SKM-1 (cell line): Measurements from ENCODE around the gene CMIP.

Experiments
- DNase-seq: peaks from one replicate; lab custom pipeline; 2025; ENCODE audit not compliant: unreplicated experiment; lab: John Stamatoyannopoulos, UW

CMIP gene

GRCh38 chr16:81578636-81579413 lies 134.2 kb downstream of the CMIP start:
- no peak for DNase-seq

DNA sequence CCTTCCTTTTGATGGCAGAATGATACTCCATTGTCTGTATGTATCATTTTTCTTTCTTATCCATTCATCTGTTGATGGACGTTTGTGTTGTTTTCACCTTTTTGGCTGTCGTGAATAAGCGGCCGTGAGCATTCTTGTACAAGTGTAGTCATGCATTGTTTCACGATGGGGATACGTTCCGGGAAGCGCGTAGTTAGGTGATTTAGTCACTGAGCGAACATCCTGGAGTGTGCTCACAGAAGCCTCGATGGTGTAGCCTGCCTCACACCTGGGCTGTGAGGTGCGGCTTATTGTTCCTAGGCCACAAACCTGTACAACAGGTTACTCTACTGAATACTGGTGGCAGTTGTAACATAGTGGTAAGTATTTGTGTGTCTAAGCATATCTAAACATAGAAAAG lies 136.5 kb downstream of the CMIP start:
- DNase-seq: no peak

DNA sequence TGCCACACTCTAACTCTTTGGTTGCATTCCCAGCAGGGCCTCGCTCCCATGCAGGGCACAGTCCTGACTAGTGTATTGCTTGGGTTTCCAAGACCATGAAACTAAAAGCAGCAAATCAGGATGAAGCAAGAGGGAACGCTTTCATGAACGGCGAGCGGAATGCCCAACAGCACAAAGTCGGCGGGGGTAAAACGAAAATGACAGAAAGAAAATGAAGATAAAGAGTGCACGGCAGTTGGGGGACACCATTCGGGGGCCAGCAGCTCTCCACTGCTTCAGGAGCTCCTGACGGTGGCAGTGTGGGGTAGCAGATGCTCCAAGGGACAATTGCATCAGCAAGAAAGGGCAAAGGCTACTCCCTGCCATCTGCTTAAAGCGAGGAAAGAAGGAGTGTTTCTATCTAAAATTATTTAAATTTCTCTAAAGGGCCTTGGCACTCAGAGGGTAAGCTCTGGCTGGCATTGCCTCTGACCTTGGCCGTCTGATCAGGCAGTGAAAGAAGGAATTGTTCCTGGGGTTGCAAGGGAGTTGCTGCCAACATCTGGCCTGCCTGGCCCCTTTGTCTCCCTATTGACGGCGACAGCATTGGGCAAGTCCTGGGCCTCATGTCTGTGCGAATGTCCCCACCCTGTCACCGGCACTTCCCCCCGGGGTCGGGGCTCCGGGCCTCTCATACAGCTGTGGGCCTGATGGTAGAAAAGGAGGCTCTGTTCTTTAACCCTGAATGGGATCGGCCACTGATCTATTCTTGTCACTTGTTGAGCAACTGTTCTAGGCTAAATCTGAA lies 138.2 kb downstream of the CMIP start:
- no peak for DNase-seq

- no peak for DNase-seq
These were observed 139.5 kb downstream of the CMIP start for GRCh38 chr16:81583893-81584631.

GRCh38 chr16:81585785-81586184 lies 141.2 kb downstream of the CMIP start:
- no peak for DNase-seq

- DNase-seq: no peak
These were observed 141.8 kb downstream of the CMIP start for GRCh38 chr16:81586417-81586816.

GRCh38 chr16:81586977-81587625 lies 142.5 kb downstream of the CMIP start:
- no peak for DNase-seq

DNA sequence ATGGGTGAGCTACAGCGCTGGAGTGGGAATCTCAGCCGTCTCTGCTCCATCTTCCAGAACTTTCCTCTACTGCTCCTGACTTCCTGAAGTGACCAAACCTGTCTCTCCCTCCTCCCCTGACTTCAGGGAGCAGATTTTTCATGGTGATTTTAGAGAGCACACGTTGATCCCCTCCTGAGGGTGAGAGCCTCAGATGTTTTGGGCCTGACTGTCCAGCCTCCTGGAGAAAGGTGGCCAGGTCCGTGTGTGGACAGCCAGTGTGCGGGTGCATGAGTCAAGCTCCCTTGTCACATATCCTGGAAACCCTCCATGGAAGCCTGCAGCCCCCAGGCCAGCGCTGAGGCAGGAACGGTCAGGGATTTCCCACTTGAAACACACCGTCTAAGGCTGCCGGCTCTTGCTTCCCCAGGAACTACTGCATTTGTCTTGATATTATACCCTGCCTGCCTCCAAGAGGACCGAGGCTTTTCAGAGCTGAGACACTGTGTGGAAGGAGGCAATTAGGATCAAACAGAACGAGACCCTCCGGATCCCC lies 143.1 kb downstream of the CMIP start:
- DNase-seq: no peak

DNA sequence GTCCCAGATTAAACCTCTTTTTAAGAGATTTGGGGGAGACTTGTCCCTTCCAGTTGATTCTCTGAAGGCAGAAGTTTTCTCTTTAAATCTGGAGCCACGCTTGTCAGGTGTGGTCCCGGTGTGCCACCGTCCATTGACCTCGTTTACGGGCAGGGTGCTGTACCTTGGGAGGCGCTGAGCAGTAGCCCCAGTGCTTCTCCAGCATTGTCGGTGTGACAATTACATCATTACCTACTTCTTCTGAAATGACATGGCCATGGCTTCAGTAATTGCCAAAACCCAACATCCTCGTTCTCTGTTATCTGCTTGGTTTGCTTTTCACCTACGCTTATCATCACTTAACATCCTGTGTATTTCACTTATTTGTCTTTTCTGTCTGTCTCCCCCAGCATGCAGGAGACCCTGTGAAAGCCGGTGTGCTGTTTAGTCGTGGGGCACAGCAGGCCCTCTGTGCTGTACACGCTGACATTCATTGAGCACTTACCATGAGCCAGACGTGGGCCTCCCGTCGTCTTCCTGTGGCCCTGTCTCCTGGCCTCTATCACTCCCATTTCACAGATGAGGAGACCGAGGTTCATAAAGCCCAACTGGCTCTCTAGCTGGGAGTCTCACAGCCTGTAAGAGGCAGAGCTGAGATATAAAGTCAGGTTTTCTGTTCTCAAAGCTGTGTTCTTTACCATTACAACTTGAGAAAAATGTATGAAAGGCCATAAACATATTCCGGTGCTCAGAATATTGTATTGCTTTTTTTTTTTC lies 143.9 kb downstream of the CMIP start:
- DNase-seq: no peak

DNA sequence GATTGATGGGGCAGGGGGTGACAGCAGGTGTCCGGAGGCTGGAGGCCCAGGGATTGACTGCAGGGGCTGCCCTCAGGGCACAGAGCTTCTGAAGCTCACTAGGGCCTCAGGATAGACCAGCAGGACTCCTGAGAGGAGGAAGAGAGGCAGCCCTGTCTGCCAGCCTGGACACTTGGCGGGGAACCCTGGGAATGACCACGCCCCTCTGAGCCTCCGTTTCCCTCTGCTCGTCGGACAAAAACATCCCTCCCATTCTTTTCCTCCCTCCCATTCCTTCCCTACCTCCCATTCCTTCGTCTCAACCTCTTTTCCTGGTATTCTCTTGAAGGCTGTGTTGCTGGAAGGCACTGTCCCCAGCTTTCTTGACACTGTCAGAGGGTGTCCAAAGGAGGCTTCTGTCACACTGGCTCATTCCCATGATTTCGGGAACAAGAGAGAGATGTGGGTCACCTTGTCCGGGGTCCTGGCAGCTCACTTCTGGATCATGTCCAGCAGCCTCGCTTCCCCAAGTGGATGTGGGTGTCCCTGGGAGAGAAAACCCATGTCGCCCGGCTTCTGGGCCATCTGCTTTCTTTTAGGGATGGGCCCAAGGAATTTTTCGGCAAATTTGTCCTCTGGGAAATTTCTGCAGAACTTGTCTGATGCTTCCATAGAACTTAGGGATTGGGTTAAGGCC lies 145.5 kb downstream of the CMIP start:
- no peak for DNase-seq

- no peak for DNase-seq
These were observed 146.3 kb downstream of the CMIP start for GRCh38 chr16:81590714-81591544.

DNA sequence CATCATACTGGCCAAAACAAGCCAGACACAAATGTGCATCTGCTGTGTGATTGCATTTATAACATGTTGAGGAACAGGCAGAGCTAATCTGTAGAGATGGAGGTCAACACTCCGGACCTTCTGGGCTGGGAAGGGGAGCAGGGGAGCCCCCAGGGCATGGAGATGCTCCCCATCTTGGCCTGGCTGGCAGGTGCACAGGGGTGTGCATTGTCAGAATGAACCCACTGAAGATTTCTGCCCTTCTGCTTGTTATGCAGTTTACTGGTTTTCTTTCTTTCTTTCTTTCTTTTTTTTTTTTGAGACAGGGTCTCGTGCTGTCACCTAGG lies 146.9 kb downstream of the CMIP start:
- no peak for DNase-seq

DNA sequence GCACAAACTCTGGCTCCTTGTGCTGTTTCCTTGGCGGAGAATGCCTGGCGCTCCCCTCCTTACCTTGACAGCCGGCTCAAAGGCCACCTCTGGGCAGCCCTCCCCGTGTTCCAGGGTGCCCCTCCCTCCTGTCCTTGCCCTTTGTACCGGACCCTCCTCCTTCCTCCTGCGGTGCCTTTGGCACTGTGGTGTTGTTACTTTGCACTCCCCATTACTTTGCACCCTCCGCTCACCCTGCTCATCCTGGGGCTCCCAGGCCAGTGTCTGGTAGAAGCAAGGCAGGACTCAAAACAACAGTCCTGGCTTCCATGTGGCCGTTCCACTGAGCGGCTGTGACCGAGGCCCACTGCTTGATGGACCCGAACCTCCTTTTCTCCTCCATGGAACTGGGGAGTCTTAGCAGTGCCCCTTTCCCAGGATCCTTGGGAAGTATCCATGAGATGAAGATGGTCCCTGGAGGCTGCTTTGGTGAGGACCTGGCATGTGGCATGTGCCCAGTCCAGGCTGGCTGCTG lies 147.8 kb downstream of the CMIP start:
- DNase-seq: no peak

DNA sequence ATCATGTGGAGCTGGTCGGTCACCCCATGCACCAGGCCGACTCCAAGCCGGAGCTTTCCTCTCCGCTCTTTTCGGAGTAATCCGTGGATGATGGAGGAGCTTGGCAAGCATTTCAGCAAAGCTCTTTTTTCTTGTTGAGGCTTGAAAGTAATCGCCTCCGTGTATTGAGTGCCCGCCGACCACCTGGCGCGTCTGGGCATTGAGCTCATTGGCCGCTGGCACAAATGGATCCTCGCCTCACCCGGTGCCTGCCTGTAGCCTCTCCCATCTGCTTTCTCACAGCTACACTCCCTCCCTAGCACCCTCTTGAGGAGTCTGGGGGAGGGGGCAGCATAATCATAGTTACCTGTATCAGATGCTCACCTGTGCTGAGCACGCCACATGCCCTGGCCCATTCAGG lies 148.9 kb downstream of the CMIP start:
- DNase-seq: no peak

- no peak for DNase-seq
These were observed 151.2 kb downstream of the CMIP start for GRCh38 chr16:81595629-81596292.

GRCh38 chr16:81597079-81597658 lies 152.6 kb downstream of the CMIP start:
- no peak for DNase-seq

DNA sequence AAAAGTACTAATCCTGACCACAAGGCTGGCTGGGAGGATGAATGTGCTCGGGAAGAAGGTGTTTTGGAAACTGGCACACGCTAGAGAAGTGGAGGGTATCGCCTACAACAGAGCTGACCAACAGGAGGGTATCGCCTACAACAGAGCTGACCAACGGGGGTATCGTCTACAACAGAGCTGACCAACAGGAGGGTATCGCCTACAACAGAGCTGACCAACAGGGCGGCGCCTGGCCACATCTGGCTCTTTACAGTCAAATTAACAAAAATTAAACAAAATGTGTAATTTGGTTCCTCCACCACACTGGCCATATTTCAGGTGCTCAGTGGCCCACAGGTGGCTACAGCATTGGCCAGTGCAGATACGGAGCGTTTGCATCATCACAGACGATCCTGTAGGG lies 153.5 kb downstream of the CMIP start:
- no peak for DNase-seq
